ENCODE measurements around the gene TRIP12.

DNA sequence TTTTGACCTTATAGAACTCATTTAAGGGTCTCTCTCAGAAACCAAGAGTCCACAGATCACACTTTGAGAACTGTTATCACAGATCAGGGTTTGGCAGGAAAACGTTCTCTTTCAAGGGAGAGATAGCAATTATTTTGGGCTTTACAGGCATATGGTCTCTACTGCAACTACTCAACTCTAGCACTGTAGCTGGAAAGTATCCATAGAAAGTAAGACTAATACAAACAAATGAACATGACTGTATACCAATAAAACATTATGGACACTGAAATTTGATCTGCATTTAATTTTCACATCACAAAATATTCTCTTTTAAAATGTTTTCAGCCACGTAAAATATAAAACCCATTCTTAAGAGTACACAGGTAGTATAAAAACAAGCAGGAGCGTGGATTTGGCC lies 100.5 kb downstream of the TRIP12 start:
- TF ChIP-seq POLR2A (IDR thresholded peaks at IDR 0.05) (no peak), CTCF (IDR thresholded peaks at IDR 0.05) (no peak), POLR2AphosphoS5 (IDR thresholded peaks at IDR 0.05) (no peak), EP300 (IDR thresholded peaks at IDR 0.05) (no peak)
